Trophoblast cell (in vitro differentiated cells and primary cell): ENCODE data around the gene MGAT3.
"Not testable (repeated sequence)": the region's sequence is repeated elsewhere in the genome, so short reads cannot be mapped to it uniquely, and the experiment has no call there.

ENCODE experiments used
- DNase-seq, 2 donors: peaks; one replicate each; pipeline ENCODE4 v3.0.0-alpha.2; 2016
- H2AFZ ChIP-seq: 2 replicates; pipeline ENCODE4 v1.6.1; 2013; ENCODE audit warnings: low read length, moderate library complexity, mild to moderate bottlenecking; ENCODE audit not compliant: insufficient read depth, poor library complexity
- H2AK5ac ChIP-seq: 2 replicates; pipeline ENCODE4 v1.6.1; 2013; ENCODE audit warnings: mild to moderate bottlenecking, low read length
- H2BK120ac ChIP-seq: 2 replicates; pipeline ENCODE4 v1.6.1; 2013; ENCODE audit warnings: low read length, mild to moderate bottlenecking, moderate library complexity; ENCODE audit not compliant: insufficient read depth, poor library complexity
- H2BK12ac ChIP-seq: 2 replicates; pipeline ENCODE4 v1.6.1; 2013; ENCODE audit warnings: mild to moderate bottlenecking, low read length, moderate library complexity
- H2BK5ac ChIP-seq: 2 replicates; pipeline ENCODE4 v1.6.1; 2013; ENCODE audit warnings: low read length, low read depth, moderate library complexity, mild to moderate bottlenecking; ENCODE audit not compliant: poor library complexity
- H3K14ac ChIP-seq: 2 replicates; pipeline ENCODE4 v1.6.1; 2013; ENCODE audit warnings: mild to moderate bottlenecking, low read length
- H3K18ac ChIP-seq: 2 replicates; pipeline ENCODE4 v1.6.1; 2013; ENCODE audit warnings: mild to moderate bottlenecking, low read length
- H3K23ac ChIP-seq: 2 replicates; pipeline ENCODE4 v1.6.1; 2013; ENCODE audit warnings: low read length
- H3K27ac ChIP-seq: 2 replicates; pipeline ENCODE4 v1.5.1; 2013; ENCODE audit warnings: low read depth, mild to moderate bottlenecking, inconsistent platforms, low read length, moderate library complexity
- H3K27me3 ChIP-seq: 2 replicates; pipeline ENCODE4 v1.6.1; 2013; ENCODE audit warnings: inconsistent platforms, mild to moderate bottlenecking, low read length, moderate library complexity; ENCODE audit not compliant: insufficient read depth
- H3K36me3 ChIP-seq, 2 experiments: 1 replicate in 1 of 2; 2 replicates in 1 of 2; pipeline ENCODE4 v1.6.1; 2013; ENCODE audit warnings: low read length in 2 of 2, mild to moderate bottlenecking in 2 of 2, moderate library complexity in 1 of 2; ENCODE audit not compliant: insufficient read depth in 2 of 2, control insufficient read depth in 1 of 2
- H3K4ac ChIP-seq: 2 replicates; pipeline ENCODE4 v1.6.1; 2013; ENCODE audit warnings: low read depth, mild to moderate bottlenecking, low read length, moderate library complexity
- H3K4me1 ChIP-seq, 2 experiments: 1 replicate in 1 of 2; 2 replicates in 1 of 2; pipeline ENCODE4 v1.6.1; 2013; ENCODE audit warnings: low read length in 2 of 2, mild to moderate bottlenecking in 2 of 2, moderate library complexity in 1 of 2; ENCODE audit not compliant: insufficient read depth in 2 of 2, control insufficient read depth in 1 of 2
- H3K4me2 ChIP-seq: 2 replicates; pipeline ENCODE4 v1.6.1; 2013; ENCODE audit warnings: inconsistent platforms, mild to moderate bottlenecking, low read length, moderate library complexity
- H3K4me3 ChIP-seq: 2 replicates; pipeline ENCODE4 v1.5.1; 2013; ENCODE audit warnings: mild to moderate bottlenecking, low read depth, low read length, inconsistent platforms
- H3K79me1 ChIP-seq: one replicate; pipeline ENCODE4 v1.6.1; 2013; ENCODE audit warnings: low read length
- H3K79me2 ChIP-seq: 2 replicates; pipeline ENCODE4 v1.6.1; 2013; ENCODE audit warnings: low read length, mild to moderate bottlenecking; ENCODE audit not compliant: control insufficient read depth, insufficient read depth, poor library complexity
- H3K9ac ChIP-seq: 2 replicates; pipeline ENCODE4 v1.6.1; 2013; ENCODE audit warnings: mild to moderate bottlenecking, low read length
- H3K9me3 ChIP-seq: 2 replicates; pipeline ENCODE4 v1.6.1; 2013; ENCODE audit warnings: low read depth, mild to moderate bottlenecking, control low read depth, inconsistent platforms, low read length; ENCODE audit not compliant: insufficient read depth
- H4K12ac ChIP-seq: 2 replicates; pipeline ENCODE4 v1.6.1; 2013; ENCODE audit warnings: low read depth, mild to moderate bottlenecking, low read length, moderate library complexity
- H4K8ac ChIP-seq: 2 replicates; pipeline ENCODE4 v1.6.1; 2013; ENCODE audit warnings: low read depth, mild to moderate bottlenecking, low read length, moderate library complexity
- H4K91ac ChIP-seq: one replicate; pipeline ENCODE4 v1.6.1; 2013; ENCODE audit warnings: low read depth, mild to moderate bottlenecking, low read length, moderate library complexity
- WGBS: extraction: QIAGEN DNeasy Blood & Tissue Kit; methylation state at CpG from one replicate; pipeline ENCODE4 v1.1.7; 2013; ENCODE audit warnings: missing lambda C conversion rate; ENCODE audit not compliant: insufficient read length, insufficient coverage; ENCODE audit errors: extremely low coverage; 5-methylcytosine and 5-hydroxymethylcytosine counted together

The MGAT3 gene

GRCh38 chr22:39519681-39520225, 62.9 kb downstream of the MGAT3 start:
- Histone ChIP-seq H3K23ac (no peak overlapping the region), H3K9ac (peak overlapping the region; percentile 96), H2BK120ac (peak overlapping the region; percentile 82), H3K79me2 (peaks cover 20% of the 10 kb centered on the region), H4K12ac (peak overlapping the region; percentile 74), H3K4me1 (peaks cover 11 to 17% of the 10 kb centered on the region in 2 experiments), H3K9me3 (no peaks in the 10 kb centered on the region), H3K4me2 (peak overlapping the region; percentile 82), H2AK5ac (peak overlapping the region; percentile 66), H3K27me3 (no peaks in the 10 kb centered on the region), H2AFZ (peak overlapping the region; percentile 78), H3K18ac (peak overlapping the region; percentile 94), H2BK12ac (no peak overlapping the region), H2BK5ac (peak overlapping the region; percentile 86), H3K27ac (peak overlapping the region; percentile 91), H4K8ac (peak overlapping the region; percentile 90), H3K4me3 (peak overlapping the region; percentile 87), H4K91ac (peak overlapping the region; percentile 96), H3K36me3 (peaks cover 37 to 46% of the 10 kb centered on the region in 2 experiments), H3K79me1 (peaks cover 20% of the 10 kb centered on the region), H3K4ac (peak overlapping the region; percentile 87), H3K14ac (peak overlapping the region; percentile 95)
- DNase-seq: peak; percentile 98 to 100
- no CpG with 5 or more reads among the region's 47 CpGs for WGBS

GRCh38 chr22:39520226-39521105, 63.7 kb downstream of the MGAT3 start, which contains the start of gene ATF4:
Gene ATF4, plus strand, starts transcription at chr22:39520562. Its CDS starts 884 bp downstream, at chr22:39521446.
- Histone ChIP-seq H4K91ac (peak within 1 kb of the TSS; percentile 96), H3K79me1 (peaks cover 20% of the 10 kb centered on the region), H4K8ac (peak within 1 kb of the TSS; percentile 98), H3K18ac (peak within 1 kb of the TSS; percentile 98), H2BK12ac (peak within 1 kb of the TSS; percentile 88), H3K4ac (peak within 1 kb of the TSS; percentile 99), H3K9ac (peak within 1 kb of the TSS; percentile 100), H3K14ac (peak within 1 kb of the TSS; percentile 99), H3K36me3 (peaks cover 32 to 46% of the 10 kb centered on the region in 2 experiments), H3K4me2 (peak within 1 kb of the TSS; percentile 82), H3K79me2 (peaks cover 20% of the 10 kb centered on the region), H2AK5ac (peak within 1 kb of the TSS; percentile 100), H2AFZ (peak within 1 kb of the TSS; percentile 92), H3K4me1 (peaks cover 11 to 17% of the 10 kb centered on the region in 2 experiments), H2BK5ac (peak within 1 kb of the TSS; percentile 98), H3K27ac (peak within 1 kb of the TSS; percentile 97), H2BK120ac (peak within 1 kb of the TSS; percentile 97), H3K4me3 (peak within 1 kb of the TSS; percentile 98), H3K9me3 (no peaks in the 10 kb centered on the region), H3K27me3 (no peaks in the 10 kb centered on the region), H4K12ac (peak within 1 kb of the TSS; percentile 98), H3K23ac (no peak within 1 kb of the TSS)
- peak; percentile 76 to 92 for DNase-seq
- WGBS: no CpG with 5 or more reads among the region's 86 CpGs

DNA sequence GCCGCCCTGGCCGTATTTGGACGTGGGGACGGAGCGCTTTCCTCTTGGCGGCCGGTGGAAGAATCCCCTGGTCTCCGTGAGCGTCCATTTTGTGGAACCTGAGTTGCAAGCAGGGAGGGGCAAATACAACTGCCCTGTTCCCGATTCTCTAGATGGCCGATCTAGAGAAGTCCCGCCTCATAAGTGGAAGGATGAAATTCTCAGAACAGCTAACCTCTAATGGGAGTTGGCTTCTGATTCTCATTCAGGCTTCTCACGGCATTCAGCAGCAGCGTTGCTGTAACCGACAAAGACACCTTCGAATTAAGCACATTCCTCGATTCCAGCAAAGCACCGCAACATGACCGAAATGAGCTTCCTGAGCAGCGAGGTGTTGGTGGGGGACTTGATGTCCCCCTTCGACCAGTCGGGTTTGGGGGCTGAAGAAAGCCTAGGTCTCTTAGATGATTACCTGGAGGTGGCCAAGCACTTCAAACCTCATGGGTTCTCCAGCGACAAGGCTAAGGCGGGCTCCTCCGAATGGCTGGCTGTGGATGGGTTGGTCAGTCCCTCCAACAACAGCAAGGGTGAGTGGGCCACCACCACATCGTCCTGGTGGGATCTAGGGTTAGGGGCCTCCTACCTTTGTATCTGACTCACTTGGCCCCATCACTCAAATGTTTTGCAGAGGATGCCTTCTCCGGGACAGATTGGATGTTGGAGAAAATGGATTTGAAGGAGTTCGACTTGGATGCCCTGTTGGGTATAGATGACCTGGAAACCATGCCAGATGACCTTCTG, 64.5 kb downstream of the MGAT3 start:
- peak; percentile 57 to 75 for DNase-seq
- no CpG with 5 or more reads among the region's 28 CpGs for WGBS

GRCh38 chr22:39522091-39522490, 65.3 kb downstream of the MGAT3 start:
- peaks cover 32 to 48% of the 10 kb centered on the region in 2 experiments for H3K36me3 ChIP-seq
- H3K9ac ChIP-seq: peak overlapping the region; percentile 83
- peaks cover 20% of the 10 kb centered on the region for H3K79me1 ChIP-seq
- H3K4ac ChIP-seq: peak overlapping the region; percentile 35
- not testable (repeated sequence) for H4K12ac ChIP-seq, H2BK12ac ChIP-seq, H3K14ac ChIP-seq, H3K27ac ChIP-seq, H3K27me3 ChIP-seq, H2AK5ac ChIP-seq, H2AFZ ChIP-seq, H3K9me3 ChIP-seq, H3K23ac ChIP-seq, H2BK5ac ChIP-seq, H3K4me3 ChIP-seq, H2BK120ac ChIP-seq, DNase-seq, H3K18ac ChIP-seq, H4K8ac ChIP-seq, H4K91ac ChIP-seq
- peaks cover 20% of the 10 kb centered on the region for H3K79me2 ChIP-seq
- WGBS: no CpG with 5 or more reads among the region's 5 CpGs
- peak overlapping the region; percentile 72 for H3K4me2 ChIP-seq
- H3K4me1 ChIP-seq: peaks cover 11 to 17% of the 10 kb centered on the region in 2 experiments

More for the DNA sequence above, 64.5 kb downstream of the MGAT3 start:
- H2BK12ac ChIP-seq, H3K27me3 ChIP-seq, H4K12ac ChIP-seq, H2AFZ ChIP-seq, H2AK5ac ChIP-seq, H3K9me3 ChIP-seq, H3K23ac ChIP-seq, H2BK120ac ChIP-seq: not testable (repeated sequence)
- Histone ChIP-seq H3K9ac (peak overlapping the region; percentile 83), H4K8ac (peak overlapping the region; percentile 11), H3K4me2 (peak overlapping the region; percentile 72), H3K4me1 (peaks cover 11 to 17% of the 10 kb centered on the region in 2 experiments), H4K91ac (peak overlapping the region; percentile 95), H2BK5ac (peak overlapping the region; percentile 7), H3K14ac (peak overlapping the region; percentile 11), H3K18ac (peak overlapping the region; percentile 97), H3K27ac (peak overlapping the region; percentile 97), H3K79me2 (peaks cover 20% of the 10 kb centered on the region), H3K4ac (peak overlapping the region; percentile 99), H3K4me3 (peak overlapping the region; percentile 98), H3K36me3 (peaks cover 32 to 48% of the 10 kb centered on the region in 2 experiments), H3K79me1 (peaks cover 20% of the 10 kb centered on the region)
